Stomach smooth muscle (tissue), 2 donors: ENCODE data around the gene SLC38A3.

ENCODE experiments used
- H3K27ac ChIP-seq: one replicate; pipeline ENCODE4 v1.7.0; 2013; ENCODE audit warnings: mild to moderate bottlenecking, low read length, inconsistent platforms
- H3K27me3 ChIP-seq, 2 donors: one replicate each; pipeline ENCODE4 v1.7.0; 2013; ENCODE audit warnings: low read length in 2 of 2; ENCODE audit not compliant: insufficient read depth in 2 of 2, control insufficient read depth in 1 of 2
- H3K36me3 ChIP-seq, 2 donors: one replicate each; pipeline ENCODE4 v1.7.0; 2013; ENCODE audit warnings: low read length in 2 of 2; ENCODE audit not compliant: control insufficient read depth in 2 of 2, insufficient read depth in 2 of 2
- H3K4me1 ChIP-seq: one replicate; pipeline ENCODE4 v1.7.0; 2013; ENCODE audit warnings: low read length; ENCODE audit not compliant: control insufficient read depth, insufficient read depth
- H3K4me3 ChIP-seq, 2 donors: one replicate each; pipeline ENCODE4 v1.7.0; 2013; ENCODE audit warnings: low read length in 2 of 2
- H3K9ac ChIP-seq, 2 donors: one replicate each; pipeline ENCODE4 v1.7.0; 2013; ENCODE audit warnings: low read length in 2 of 2, mild to moderate bottlenecking in 1 of 2
- H3K9me3 ChIP-seq, 2 donors: one replicate each; pipeline ENCODE4 v1.7.0; 2013; ENCODE audit warnings: low read length in 2 of 2; ENCODE audit not compliant: control insufficient read depth in 2 of 2
- donor health status: healthy.
- donor health status: Pancreatic carcinoma.

The SLC38A3 gene

GRCh38 chr3:50169232-50169832 lies 35.7 kb upstream of the SLC38A3 start:
- H3K4me1 ChIP-seq: peaks cover 66% of the 10 kb centered on the region
- H3K9me3 ChIP-seq: no peaks in the 10 kb centered on the region
- peak overlapping the region in 1 of 2 donors; percentile 29 for H3K9ac ChIP-seq
- peaks cover 0 to 5% of the 10 kb centered on the region in 2 donors for H3K36me3 ChIP-seq
- H3K4me3 ChIP-seq: no peak overlapping the region
- no peaks in the 10 kb centered on the region for H3K27me3 ChIP-seq
- no peak overlapping the region for H3K27ac ChIP-seq

DNA sequence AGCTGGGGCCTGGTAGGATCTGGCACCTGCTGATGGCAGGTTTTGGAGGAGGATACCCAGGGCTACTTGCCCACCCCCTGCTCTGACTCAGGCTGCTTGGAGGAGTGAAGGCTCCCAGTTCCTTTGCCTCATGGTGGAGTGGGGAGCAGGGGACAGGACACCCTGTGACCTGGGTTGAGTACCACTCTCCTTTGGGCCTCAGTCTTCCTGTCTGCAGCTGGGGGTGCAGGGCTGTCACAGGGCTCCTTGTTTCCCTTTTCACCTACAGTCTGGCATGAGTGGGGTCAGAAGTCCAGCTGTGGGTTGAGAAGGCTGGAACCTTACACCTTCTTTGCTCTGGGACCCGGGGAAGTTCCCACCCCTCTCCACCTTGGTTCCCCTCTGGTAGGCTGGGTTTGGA lies 35.2 kb upstream of the SLC38A3 start:
- Histone ChIP-seq H3K4me3 (no peak overlapping the region), H3K27ac (no peak overlapping the region), H3K36me3 (peaks cover 2 to 5% of the 10 kb centered on the region in 2 donors), H3K4me1 (peaks cover 61% of the 10 kb centered on the region), H3K27me3 (no peaks in the 10 kb centered on the region), H3K9me3 (no peaks in the 10 kb centered on the region), H3K9ac (no peak overlapping the region)

GRCh38 chr3:50170689-50171088 lies 34.4 kb upstream of the SLC38A3 start:
- H3K27me3 ChIP-seq: no peaks in the 10 kb centered on the region
- H3K9me3 ChIP-seq: no peaks in the 10 kb centered on the region
- H3K36me3 ChIP-seq: peaks cover 5 to 7% of the 10 kb centered on the region in 2 donors
- H3K4me1 ChIP-seq: peaks cover 53% of the 10 kb centered on the region
- H3K27ac ChIP-seq: no peak overlapping the region
- H3K9ac ChIP-seq: peak overlapping the region in 1 of 2 donors; percentile 5
- H3K4me3 ChIP-seq: no peak overlapping the region

GRCh38 chr3:50171540-50172301 lies 33.4 kb upstream of the SLC38A3 start:
- Histone ChIP-seq H3K4me1 (peaks cover 42% of the 10 kb centered on the region), H3K36me3 (peaks cover 5 to 9% of the 10 kb centered on the region in 2 donors), H3K27me3 (no peaks in the 10 kb centered on the region), H3K9ac (no peak overlapping the region), H3K4me3 (no peak overlapping the region), H3K9me3 (no peaks in the 10 kb centered on the region), H3K27ac (no peak overlapping the region)

DNA sequence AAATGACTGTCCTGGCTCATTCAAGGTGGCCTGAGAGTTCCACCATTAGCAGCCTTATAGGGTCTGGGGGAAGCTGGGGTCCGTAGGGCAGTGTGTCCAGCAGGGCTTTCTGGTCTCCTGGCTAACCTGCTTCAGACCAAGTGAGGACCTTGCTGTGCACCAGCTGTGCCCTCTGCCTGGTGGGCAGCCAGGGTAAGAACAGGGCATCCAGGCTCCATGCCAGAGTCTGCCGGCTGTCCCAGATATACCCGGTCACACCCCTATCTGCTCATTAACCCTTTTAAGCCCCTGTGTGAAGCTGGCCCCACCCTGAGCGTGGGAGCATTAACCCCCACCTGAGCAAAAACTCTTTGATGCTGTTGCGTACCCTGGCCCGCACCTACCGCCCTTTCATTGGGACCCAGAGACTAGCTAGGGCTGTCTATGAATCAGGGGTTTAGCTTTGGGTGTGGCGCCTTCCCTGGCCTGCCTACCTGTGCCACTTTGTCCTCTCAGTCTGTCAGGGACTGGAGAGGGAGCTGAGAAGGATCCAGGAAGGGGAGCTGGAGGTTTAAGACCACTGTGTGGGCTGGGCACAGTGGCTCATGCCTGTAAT lies 32.3 kb upstream of the SLC38A3 start:
- no peaks in the 10 kb centered on the region for H3K9me3 ChIP-seq
- no peak overlapping the region for H3K9ac ChIP-seq
- peaks cover 5 to 10% of the 10 kb centered on the region in 2 donors for H3K36me3 ChIP-seq
- H3K4me3 ChIP-seq: no peak overlapping the region
- H3K27ac ChIP-seq: no peak overlapping the region
- H3K27me3 ChIP-seq: no peaks in the 10 kb centered on the region
- H3K4me1 ChIP-seq: peaks cover 34% of the 10 kb centered on the region

- H3K4me1 ChIP-seq: peaks cover 22% of the 10 kb centered on the region
- no peak overlapping the region for H3K4me3 ChIP-seq
- no peaks in the 10 kb centered on the region for H3K9me3 ChIP-seq
- no peak overlapping the region for H3K9ac ChIP-seq
- no peak overlapping the region for H3K27ac ChIP-seq
- H3K36me3 ChIP-seq: peaks cover 5 to 10% of the 10 kb centered on the region in 2 donors
- H3K27me3 ChIP-seq: no peaks in the 10 kb centered on the region
These were observed 31.2 kb upstream of the SLC38A3 start for GRCh38 chr3:50173685-50174516.

DNA sequence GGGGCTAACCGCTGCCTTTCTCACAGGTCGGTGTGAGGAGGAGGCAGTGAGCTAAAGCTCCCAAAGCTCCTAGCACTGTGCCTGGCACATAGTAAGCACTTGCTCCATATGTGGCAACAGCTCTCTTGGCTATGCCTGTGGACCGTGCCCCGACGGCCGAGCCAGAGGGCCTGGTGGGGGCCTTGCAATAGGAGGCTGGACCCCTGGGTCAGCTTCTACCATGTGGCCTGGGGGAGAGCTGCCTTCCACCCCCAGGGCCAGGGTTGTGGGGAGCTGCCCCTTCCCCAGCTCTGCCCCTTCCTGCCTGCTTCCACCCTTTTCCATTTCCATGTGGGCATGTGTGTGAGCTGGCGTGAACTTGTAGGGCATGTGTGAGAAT lies 30.6 kb upstream of the SLC38A3 start:
- Histone ChIP-seq H3K27ac (no peak overlapping the region), H3K4me1 (peaks cover 16% of the 10 kb centered on the region), H3K4me3 (no peak overlapping the region)

DNA sequence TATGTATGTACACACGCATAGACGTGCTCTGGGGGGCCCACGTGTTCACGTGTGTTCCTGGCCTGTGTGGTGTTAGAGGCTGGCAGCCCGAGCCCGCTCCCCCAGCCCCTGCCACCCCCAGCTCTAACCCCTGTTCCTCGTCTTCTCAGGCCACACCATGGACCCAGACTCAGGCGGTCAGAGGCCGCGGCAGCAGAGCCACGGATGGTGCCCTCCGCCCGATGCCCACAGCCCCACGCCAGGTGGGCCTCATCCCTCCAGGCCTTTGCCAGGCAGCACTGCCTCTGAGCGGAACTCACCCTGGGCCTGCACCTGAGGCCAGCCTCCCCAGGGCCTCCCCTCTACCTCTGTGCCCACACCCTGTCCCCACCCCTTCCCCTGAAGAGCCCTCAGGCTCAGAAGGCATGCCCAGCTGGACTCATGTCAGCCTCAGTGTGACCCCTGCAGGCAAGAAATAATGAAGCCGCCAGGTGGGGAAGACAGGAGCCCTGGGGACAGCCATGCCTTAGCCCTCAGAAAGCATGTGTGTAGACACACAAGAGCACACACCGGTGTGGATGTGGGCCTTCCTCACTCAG lies 30.0 kb upstream of the SLC38A3 start:
- Histone ChIP-seq H3K27ac (no peak overlapping the region), H3K27me3 (no peaks in the 10 kb centered on the region), H3K9me3 (no peaks in the 10 kb centered on the region), H3K36me3 (peaks cover 5 to 10% of the 10 kb centered on the region in 2 donors), H3K4me3 (no peak overlapping the region), H3K4me1 (peaks cover 11% of the 10 kb centered on the region), H3K9ac (no peak overlapping the region)

More for the DNA sequence above, 30.6 kb upstream of the SLC38A3 start:
- H3K27me3 ChIP-seq: no peaks in the 10 kb centered on the region
- no peaks in the 10 kb centered on the region for H3K9me3 ChIP-seq
- H3K36me3 ChIP-seq: peaks cover 5 to 10% of the 10 kb centered on the region in 2 donors
- H3K9ac ChIP-seq: no peak overlapping the region

DNA sequence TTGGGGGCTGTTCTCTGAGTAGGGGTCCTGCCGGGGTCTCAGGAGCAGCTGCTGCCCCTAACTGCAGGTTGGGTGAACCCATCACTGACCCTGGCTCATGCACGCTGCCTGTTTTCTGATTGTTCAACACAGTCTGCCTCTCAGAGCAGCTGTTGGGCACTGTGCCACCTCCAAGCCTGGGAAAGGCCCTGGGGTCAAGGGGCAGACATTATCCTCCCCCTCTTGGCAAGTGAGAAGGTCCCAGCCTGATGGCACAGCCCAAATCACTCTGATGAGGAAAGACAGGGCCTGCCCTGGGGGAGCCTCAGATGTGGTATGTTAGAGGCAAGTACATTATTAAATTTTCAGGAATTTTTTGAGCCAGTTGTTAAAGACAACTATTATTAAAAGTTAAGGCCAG lies 27.7 kb upstream of the SLC38A3 start:
- H3K9me3 ChIP-seq: no peaks in the 10 kb centered on the region
- H3K27ac ChIP-seq: no peak overlapping the region
- H3K4me1 ChIP-seq: peaks cover 4% of the 10 kb centered on the region
- H3K9ac ChIP-seq: no peak overlapping the region
- H3K4me3 ChIP-seq: no peak overlapping the region
- peaks cover 9 to 12% of the 10 kb centered on the region in 2 donors for H3K36me3 ChIP-seq
- no peaks in the 10 kb centered on the region for H3K27me3 ChIP-seq

DNA sequence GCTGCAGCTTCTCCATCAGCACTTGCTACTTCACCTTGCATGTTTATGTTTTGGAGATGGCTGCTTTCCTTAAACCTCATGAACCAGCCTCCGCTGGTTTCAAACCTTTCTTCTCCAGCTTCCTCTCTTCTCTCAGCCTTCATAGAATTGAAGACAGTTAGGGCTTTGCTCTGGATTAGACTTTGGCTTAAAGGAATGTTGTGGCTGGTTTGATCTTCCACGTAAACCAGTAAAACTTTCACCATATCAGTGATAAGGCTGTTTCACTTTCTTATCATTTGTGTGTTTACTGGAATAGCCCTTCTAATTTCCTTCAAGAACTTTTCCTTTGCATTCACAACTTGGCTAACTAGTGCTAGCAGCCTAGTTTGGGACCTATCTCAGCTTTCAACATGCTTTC lies 25.4 kb upstream of the SLC38A3 start:
- no peak overlapping the region for H3K27ac ChIP-seq

More for the DNA sequence above, 25.4 kb upstream of the SLC38A3 start:
- Histone ChIP-seq H3K4me3 (no peak overlapping the region), H3K36me3 (peaks cover 8 to 12% of the 10 kb centered on the region in 2 donors), H3K9me3 (no peaks in the 10 kb centered on the region), H3K27me3 (no peaks in the 10 kb centered on the region), H3K9ac (no peak overlapping the region), H3K4me1 (no peaks in the 10 kb centered on the region)
